Caco-2 (cell line): ENCODE measurements around the gene ARMC2. TPM values are rescaled to one million over a fixed set of nuclear protein-coding genes. Genes with fewer than 3 reads are reported as not detected.

Experiments used
- BruUV-seq: library from RNA; stranded (reverse); fragments of 400-500 nt; replicated peaks from 2 replicates; lab custom pipeline; 2021; lab: Mats Ljungman, UMichigan
- CTCF ChIA-PET: fragments of 300-600 bp; sonication (Branson Sonifier 250); formaldehyde crosslinking; loops from one replicate; lab custom pipeline; 2022; ENCODE audit warnings: antibody characterized with exemption; lab: Charles Lee
- POLR2A ChIA-PET: fragments of 300-600 bp; sonication (Branson Sonifier 250); formaldehyde crosslinking; loops from one replicate; lab custom pipeline; 2022; ENCODE audit warnings: antibody characterized with exemption; lab: Charles Lee
- DNase-seq, 2 experiments: peaks; one replicate each; pipeline versions ENCODE4 v3.0.0 to v3.0.0-alpha.2; 2020 to 2022
- H3K27me3 ChIP-seq: replicated peaks from 2 replicates; pipeline ENCODE4 v1.6.0; 2011; ENCODE audit warnings: low read length; ENCODE audit not compliant: control insufficient read depth, insufficient read depth
- H3K36me3 ChIP-seq: 2 replicates; pipeline ENCODE4 v1.5.1; 2011; ENCODE audit warnings: low read length; ENCODE audit not compliant: control insufficient read depth, insufficient read depth
- H3K4me1 ChIP-seq: fragments of 250-450 bp; sonication (Bioruptor Pico); 2 replicates; pipeline ENCODE4 v1.5.1; 2020; ENCODE audit warnings: mild to moderate bottlenecking
- H3K4me3 ChIP-seq: 2 replicates; pipeline ENCODE4 v1.5.1; 2011; ENCODE audit warnings: low read depth, mild to moderate bottlenecking, control low read depth, low read length
- H3K9me3 ChIP-seq: fragments of 250-450 bp; sonication (Bioruptor Pico); 2 replicates; pipeline ENCODE4 v1.5.1; 2020; ENCODE audit warnings: mild to moderate bottlenecking, moderate library complexity
- H3K27ac Mint-ChIP-seq: one replicate; pipeline ENCODE4 v1.8.0; 2022; ENCODE audit warnings: mixed read lengths; ENCODE audit not compliant: unreplicated experiment
- H3K27me3 Mint-ChIP-seq: one replicate; pipeline ENCODE4 v1.8.0; 2022; ENCODE audit warnings: mixed read lengths; ENCODE audit not compliant: insufficient read depth, unreplicated experiment
- H3K36me3 Mint-ChIP-seq: one replicate; pipeline ENCODE4 v1.8.0; 2022; ENCODE audit warnings: mild to moderate bottlenecking, mixed read lengths; ENCODE audit not compliant: insufficient read depth, unreplicated experiment
- H3K4me1 Mint-ChIP-seq: one replicate; pipeline ENCODE4 v1.8.0; 2022; ENCODE audit warnings: low read depth, mixed read lengths; ENCODE audit not compliant: unreplicated experiment
- H3K4me3 Mint-ChIP-seq: one replicate; pipeline ENCODE4 v1.8.0; 2022; ENCODE audit warnings: mild to moderate bottlenecking, moderate library complexity, mixed read lengths; ENCODE audit not compliant: unreplicated experiment
- H3K9me3 Mint-ChIP-seq: one replicate; pipeline ENCODE4 v1.8.0; 2022; ENCODE audit warnings: mixed read lengths; ENCODE audit not compliant: unreplicated experiment
- intact Hi-C: fragments of 100-400 bp; cut with micrococcal nuclease; formaldehyde crosslinking; loops from one replicate; pipeline ENCODE4 v1.10.0; 2022; ENCODE audit not compliant: unreplicated experiment
- total RNA-seq: library from RNA; stranded (reverse); gene quantifications from 2 replicates; pipeline ENCODE4 v1.2.3, GENCODE V29; 2022
- TF ChIP-seq, protein P1 (sequence below), 2 experiments: fragments of 200-600 bp in 1 of 2; IDR thresholded peaks; 1 replicate in 1 of 2; 2 replicates in 1 of 2; pipeline versions ENCODE4 v1.5.1 to v1.8.0; 2011 to 2022; ENCODE audit warnings: antibody characterized with exemption in 1 of 2, control low read depth in 1 of 2, inconsistent platforms in 1 of 2, low read depth in 1 of 2, low read length in 1 of 2, mild to moderate bottlenecking in 1 of 2, moderate library complexity in 1 of 2; ENCODE audit not compliant: insufficient read depth in 1 of 2, severe bottlenecking in 1 of 2, unreplicated experiment in 1 of 2

ARMC2 gene
- total RNA-seq, 1 experiment from 2014 or later: 7.8 TPM

DNA sequence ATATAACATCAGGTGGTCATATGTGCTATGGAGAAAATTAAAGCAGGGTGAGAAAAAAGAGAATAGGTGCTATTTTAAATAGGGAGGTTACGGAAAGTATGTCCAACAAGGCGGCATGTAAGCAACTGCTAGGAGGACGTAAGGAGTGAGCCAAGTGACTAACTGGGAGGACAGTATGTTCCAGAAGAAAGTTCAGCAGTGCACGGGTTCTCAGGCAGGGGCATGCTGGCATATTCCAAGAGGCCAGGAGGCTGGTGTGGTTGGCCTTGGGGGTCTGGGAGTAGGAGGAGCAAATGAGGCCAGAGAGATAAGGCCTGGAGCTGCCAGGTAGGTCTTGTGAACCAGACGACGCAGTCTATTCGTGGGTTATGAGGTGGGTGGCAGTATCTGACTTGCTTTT, 112.4 kb downstream of the ARMC2 start:
- Mint-ChIP-seq H3K27ac (no peak overlapping the region), H3K27me3 (no peaks in the 10 kb centered on the region), H3K36me3 (no peaks in the 10 kb centered on the region), H3K9me3 (no peaks in the 10 kb centered on the region), H3K4me3 (no peak overlapping the region), H3K4me1 (no peaks in the 10 kb centered on the region)
- H3K9me3 ChIP-seq: no peaks in the 10 kb centered on the region
- H3K27me3 ChIP-seq: no peaks in the 10 kb centered on the region
- H3K4me1 ChIP-seq: no peaks in the 10 kb centered on the region
- no peak for DNase-seq
- no peak overlapping the region for H3K4me3 ChIP-seq
- intact Hi-C loops: no loop called here
- no peaks in the 10 kb centered on the region for H3K36me3 ChIP-seq
- no TSS peak for BruUV-seq
- ChIA-PET CTCF (no interaction called here), POLR2A (interaction anchor here (0.5 kb wide), 1 partner anchor 124 kb away, joined by 4 read pairs; no protein-coding TSS in a partner anchor)
- TF ChIP-seq, protein P1, sequence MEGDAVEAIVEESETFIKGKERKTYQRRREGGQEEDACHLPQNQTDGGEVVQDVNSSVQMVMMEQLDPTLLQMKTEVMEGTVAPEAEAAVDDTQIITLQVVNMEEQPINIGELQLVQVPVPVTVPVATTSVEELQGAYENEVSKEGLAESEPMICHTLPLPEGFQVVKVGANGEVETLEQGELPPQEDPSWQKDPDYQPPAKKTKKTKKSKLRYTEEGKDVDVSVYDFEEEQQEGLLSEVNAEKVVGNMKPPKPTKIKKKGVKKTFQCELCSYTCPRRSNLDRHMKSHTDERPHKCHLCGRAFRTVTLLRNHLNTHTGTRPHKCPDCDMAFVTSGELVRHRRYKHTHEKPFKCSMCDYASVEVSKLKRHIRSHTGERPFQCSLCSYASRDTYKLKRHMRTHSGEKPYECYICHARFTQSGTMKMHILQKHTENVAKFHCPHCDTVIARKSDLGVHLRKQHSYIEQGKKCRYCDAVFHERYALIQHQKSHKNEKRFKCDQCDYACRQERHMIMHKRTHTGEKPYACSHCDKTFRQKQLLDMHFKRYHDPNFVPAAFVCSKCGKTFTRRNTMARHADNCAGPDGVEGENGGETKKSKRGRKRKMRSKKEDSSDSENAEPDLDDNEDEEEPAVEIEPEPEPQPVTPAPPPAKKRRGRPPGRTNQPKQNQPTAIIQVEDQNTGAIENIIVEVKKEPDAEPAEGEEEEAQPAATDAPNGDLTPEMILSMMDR (IDR thresholded peaks at IDR 0.05; ENCODE audit: insufficient read depth in 1 of 2, low read depth in 1 of 2, low read length in 1 of 2, severe bottlenecking in 1 of 2, unreplicated experiment in 1 of 2): no peak

DNA sequence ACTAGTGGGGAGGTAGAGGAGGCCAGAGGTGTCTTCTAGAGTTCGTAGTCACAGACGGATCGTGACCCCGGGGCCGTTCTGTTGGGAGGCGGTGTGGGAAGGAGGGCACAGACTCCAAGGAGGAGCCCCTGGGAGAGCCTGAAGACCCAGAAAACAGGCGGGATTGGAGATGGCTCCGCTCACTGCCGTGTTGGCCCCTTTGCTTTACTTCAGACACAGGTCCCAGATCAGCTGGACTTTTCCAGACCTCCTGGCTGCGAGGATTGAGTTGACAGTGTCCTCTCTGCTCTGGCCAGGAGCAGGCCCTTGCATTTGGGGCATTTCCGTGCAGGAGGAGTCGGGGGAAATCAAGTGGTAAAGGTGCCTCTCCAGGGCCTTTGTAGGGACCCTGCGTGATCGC, 112.9 kb downstream of the ARMC2 start:
- Mint-ChIP-seq H3K4me1 (no peaks in the 10 kb centered on the region), H3K9me3 (no peaks in the 10 kb centered on the region), H3K4me3 (no peak overlapping the region), H3K27me3 (no peaks in the 10 kb centered on the region), H3K36me3 (no peaks in the 10 kb centered on the region), H3K27ac (no peak overlapping the region)
- ChIA-PET CTCF (no interaction called here), POLR2A (no interaction called here)
- Histone ChIP-seq H3K4me1 (no peaks in the 10 kb centered on the region), H3K4me3 (no peak overlapping the region), H3K27me3 (no peaks in the 10 kb centered on the region), H3K36me3 (no peaks in the 10 kb centered on the region), H3K9me3 (no peaks in the 10 kb centered on the region)
- no peak for DNase-seq
- BruUV-seq: no TSS peak
- intact Hi-C loops: no loop called here
- TF ChIP-seq, protein P1 (IDR thresholded peaks at IDR 0.05; ENCODE audit: insufficient read depth in 1 of 2, low read depth in 1 of 2, low read length in 1 of 2, severe bottlenecking in 1 of 2, unreplicated experiment in 1 of 2): no peak

DNA sequence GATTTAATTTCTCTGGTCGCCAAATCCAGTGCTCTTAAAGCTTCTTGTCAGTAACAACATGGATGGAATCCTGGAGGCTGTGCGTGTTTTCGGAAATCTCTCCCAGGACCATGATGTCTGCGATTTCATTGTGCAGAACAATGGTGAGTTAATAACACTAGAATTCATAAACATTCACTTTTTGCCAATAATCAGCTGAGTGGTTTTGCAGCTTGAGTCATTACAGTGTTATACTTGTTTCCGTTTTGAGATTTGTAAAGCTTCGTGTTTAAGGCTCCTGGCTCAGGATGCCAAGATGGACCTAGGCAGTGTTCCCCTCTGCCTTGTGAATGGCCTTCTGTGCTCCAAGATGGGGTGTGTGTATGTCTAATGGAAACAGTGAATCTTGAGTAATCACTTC, 113.8 kb downstream of the ARMC2 start:
- Mint-ChIP-seq H3K27me3 (no peaks in the 10 kb centered on the region), H3K36me3 (no peaks in the 10 kb centered on the region), H3K9me3 (no peaks in the 10 kb centered on the region), H3K4me1 (no peaks in the 10 kb centered on the region), H3K27ac (no peak overlapping the region), H3K4me3 (no peak overlapping the region)
- Histone ChIP-seq H3K4me1 (no peaks in the 10 kb centered on the region), H3K4me3 (no peak overlapping the region), H3K36me3 (no peaks in the 10 kb centered on the region), H3K9me3 (no peaks in the 10 kb centered on the region), H3K27me3 (no peaks in the 10 kb centered on the region)
- DNase-seq: no peak
- intact Hi-C loops: no loop called here
- ChIA-PET CTCF (no interaction called here), POLR2A (no interaction called here)
- no TSS peak for BruUV-seq
- TF ChIP-seq, protein P1 (IDR thresholded peaks at IDR 0.05; ENCODE audit: insufficient read depth in 1 of 2, low read depth in 1 of 2, low read length in 1 of 2, severe bottlenecking in 1 of 2, unreplicated experiment in 1 of 2): no peak
